HG03442 (cell line): ENCODE data around the gene MLF2.
A peak's percentile ranks its signal among the peaks of the same experiment; 100 is the strongest.
"Not testable (repeated sequence)": the region's sequence is repeated elsewhere in the genome, so short reads cannot be mapped to it uniquely, and the experiment has no call there.

ENCODE experiments used
- ATAC-seq: cut with Tn5 transposase; IDR thresholded peaks from one replicate; pipeline ENCODE4 v1.9.1; 2021; ENCODE audit warnings: mild to moderate bottlenecking, moderate library complexity; ENCODE audit not compliant: unreplicated experiment

MLF2 gene

GRCh38 chr12:6735448-6736191 is 17.3 kb downstream of the MLF2 start:
- no peak for ATAC-seq

GRCh38 chr12:6734506-6735387 is 18.2 kb downstream of the MLF2 start:
- no peak for ATAC-seq

DNA sequence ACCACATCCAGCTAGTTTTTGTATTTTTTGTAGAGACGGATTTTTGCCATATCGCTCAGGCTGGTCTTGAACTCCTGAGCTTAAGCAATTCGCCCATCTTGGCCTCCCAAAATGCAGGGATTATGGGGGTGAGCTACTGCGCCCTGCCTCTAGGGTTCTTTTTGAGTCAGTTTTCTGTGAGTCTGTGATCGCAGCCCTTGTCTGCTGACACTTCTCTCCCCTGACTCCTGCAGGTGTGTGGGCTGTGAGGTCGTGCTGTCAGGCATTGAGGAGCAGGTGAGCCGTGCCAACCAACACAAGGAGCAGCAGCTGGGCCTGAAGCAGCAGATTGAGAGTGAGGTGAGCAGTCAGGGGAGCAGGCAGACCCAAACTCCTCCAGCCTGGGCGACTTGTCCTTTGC is 22.8 kb downstream of the MLF2 start:
- no peak for ATAC-seq

DNA sequence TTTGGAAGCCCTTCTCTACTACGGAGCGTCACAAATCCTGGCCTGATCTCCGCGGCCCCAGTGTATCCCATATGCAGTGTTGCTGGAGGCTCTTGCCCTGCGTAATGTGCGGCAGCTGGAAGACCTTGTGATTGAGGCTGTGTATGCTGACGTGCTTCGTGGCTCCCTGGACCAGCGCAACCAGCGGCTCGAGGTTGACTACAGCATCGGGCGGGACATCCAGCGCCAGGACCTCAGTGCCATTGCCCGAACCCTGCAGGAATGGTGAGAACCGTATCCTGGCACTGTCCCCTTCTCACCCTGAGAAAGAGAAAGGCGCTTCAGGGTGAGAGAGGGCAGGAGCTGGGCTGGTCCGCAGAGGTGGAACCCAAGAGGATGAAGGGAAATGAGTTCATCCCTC is 23.8 kb downstream of the MLF2 start:
- no peak for ATAC-seq

GRCh38 chr12:6725350-6725749 is 27.6 kb downstream of the MLF2 start:
- no peak for ATAC-seq

DNA sequence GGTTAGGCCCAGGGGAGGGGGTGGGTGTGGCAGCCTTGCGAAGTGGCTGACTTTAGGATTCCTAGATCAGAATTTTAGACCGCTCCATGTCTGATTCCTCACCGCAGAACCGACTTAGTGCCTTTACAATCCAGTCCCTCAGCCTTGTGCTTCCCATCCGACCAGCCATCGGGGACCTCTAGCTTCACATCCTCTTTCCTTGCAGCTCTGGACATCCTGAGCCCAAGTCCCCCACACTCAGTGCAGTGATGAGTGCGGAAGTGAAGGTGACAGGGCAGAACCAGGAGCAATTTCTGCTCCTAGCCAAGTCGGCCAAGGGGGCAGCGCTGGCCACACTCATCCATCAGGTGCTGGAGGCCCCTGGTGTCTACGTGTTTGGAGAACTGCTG is 28.5 kb downstream of the MLF2 start:
- peak; percentile 5 for ATAC-seq

DNA sequence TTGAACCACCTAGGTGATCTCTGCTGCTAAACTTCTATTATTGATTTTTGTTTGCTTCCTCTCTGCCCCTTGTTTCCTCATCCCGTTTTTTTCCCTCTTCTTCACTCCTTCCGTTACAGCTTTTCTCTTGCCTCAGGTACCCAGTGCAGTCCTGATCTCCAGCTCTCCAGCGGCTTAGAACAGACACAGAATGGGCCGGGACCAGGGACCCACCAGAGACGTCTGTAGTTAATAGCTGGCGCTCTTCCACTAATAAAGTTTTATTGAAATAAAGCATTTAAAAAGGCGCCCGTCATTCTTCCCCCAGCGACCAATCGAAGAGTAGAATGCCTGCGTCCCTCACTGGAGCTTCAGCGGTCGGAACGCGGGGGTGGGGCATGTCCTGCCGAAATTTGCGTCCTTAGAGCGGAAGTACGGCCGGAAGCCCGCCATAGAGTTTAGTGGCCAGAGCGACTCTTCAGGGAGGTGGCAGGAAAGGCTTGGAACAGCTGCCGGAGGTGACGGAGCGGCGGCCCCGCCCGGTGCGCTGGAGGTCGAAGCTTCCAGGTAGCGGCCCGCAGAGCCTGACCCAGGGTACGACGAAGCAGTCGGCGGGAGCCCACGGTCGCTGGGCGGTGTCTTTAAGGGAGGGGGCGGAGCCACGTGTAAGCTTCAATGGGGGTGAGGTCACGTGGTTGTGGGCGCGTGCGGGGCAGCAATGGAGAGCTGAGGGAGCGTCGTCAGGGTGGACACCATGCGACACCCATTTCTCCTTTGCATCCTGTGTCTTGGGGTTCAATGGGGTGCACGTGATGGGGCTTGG is 29.1 kb downstream of the MLF2 start, which contains the start of gene COPS7A:
TSS of gene COPS7A (plus strand) at position 440 of the 802 bp plus-strand sequence. CDS start 611 bp downstream, outside the sequence.
- peak; percentile 95 for ATAC-seq

DNA sequence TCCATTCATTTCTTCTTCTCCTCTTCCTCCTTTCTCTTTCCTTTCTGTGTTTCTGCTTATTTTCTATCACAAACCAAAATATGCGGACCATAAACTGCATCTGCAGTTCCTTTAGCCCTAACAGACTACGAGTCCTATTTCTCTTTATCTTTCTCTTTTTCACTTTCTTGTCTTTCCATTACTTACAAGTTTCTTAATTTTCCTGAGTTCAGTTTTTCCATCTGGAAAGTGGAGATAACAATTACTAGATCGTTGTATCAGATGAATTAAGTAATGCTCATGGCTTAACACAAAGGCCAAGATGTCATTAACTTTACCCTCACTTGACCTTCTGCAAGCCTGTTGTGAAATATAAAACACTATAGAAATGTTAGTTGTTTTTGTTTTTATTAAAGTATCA is 30.1 kb downstream of the MLF2 start:
- no peak for ATAC-seq

GRCh38 chr12:6716874-6717437 is 36.0 kb downstream of the MLF2 start:
- no peak for ATAC-seq

GRCh38 chr12:6716031-6716873 is 36.7 kb downstream of the MLF2 start:
- ATAC-seq: not testable (repeated sequence)

DNA sequence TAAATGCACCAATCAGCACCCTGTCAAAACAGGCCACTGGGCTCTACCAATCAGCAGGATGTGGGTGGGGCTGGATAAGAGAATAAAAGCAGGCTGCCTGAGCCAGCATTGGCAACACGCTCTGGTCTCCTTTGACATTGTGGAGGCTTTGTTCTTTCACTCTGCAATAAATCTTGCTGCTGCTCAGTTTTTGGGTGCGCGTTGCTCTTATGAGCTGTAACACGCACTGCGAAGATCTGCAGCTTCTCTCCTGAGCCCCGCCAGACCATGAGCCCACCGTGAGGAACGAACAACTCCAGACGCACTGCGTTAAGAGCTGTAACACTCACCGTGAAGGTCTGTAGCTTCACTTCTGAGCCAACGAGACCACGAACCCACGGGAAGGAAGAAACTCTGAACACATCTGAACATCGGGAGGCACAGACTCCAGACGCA is 44.0 kb downstream of the MLF2 start:
- no peak for ATAC-seq

DNA sequence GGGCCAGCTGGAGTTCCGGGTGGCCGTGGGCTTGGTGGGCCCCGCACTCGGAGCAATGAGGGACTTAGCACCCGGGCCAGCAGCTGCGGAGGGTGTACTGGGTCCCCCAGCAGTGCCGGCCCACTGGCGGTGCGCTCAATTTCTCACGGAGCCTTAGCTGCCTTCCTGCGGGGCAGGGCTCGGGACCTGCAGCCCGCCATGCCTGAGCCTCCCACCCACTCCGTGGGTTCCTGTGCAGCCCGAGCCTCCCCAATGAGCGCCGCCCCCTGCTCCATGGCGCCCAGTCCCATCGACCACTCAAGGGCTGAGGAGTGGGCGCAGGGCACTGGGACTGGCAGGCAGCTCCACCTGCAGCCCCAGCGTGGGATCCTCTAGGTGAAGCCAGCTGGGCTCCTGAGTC is 44.6 kb downstream of the MLF2 start:
- not testable (repeated sequence) for ATAC-seq

DNA sequence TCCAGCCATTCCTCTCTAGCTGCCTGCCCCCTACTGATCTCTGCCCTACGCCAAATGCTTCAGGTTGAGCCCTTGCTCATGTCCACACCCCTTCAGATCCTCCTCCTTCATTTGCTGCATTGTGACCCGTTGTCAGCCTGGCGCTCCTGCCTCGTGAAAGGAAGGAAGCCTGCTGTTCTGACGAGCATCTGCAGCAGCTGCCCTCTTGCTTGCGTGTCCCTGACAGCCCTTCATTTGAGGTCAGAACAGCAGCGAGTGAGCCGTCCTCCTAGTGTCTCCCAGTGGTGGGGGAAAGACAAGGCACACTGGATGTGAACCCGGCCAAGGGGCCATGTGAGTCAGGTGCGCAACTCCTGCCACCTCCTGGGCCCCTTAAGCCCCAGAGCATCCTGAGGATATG is 49.3 kb downstream of the MLF2 start:
- no peak for ATAC-seq

DNA sequence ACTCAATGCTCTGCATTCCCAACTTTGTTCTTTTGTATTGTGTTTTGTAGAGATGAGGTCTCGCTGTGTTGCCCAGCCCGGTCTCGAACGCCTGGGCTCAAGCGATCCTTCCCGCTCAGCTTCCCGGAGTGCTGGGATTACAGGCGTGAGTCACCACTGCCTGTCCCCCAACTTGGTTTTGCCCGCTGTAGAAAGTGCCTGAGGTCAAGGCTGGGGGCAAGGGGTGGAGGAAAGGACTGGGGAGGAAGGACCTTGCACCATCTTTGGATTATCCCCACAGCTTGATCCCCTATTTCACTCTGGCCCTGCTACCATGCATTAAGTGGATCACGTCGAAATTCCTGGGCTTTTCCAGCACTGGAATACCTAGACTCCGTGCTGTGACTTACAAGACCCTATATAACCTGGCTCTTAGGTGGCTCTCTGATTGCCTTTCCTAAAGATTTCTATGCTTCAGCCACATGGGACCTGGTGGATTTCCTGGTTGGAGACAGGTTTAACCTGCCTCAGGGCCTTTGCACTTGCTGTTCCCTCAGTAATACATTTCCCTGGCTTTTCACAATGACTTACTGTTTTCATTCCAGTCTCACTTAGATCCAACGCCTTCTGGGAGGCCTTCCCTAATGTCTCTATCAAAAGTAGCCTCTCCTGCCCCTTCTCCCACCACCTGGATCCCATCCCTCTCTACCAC is 51.7 kb downstream of the MLF2 start:
- no peak for ATAC-seq

DNA sequence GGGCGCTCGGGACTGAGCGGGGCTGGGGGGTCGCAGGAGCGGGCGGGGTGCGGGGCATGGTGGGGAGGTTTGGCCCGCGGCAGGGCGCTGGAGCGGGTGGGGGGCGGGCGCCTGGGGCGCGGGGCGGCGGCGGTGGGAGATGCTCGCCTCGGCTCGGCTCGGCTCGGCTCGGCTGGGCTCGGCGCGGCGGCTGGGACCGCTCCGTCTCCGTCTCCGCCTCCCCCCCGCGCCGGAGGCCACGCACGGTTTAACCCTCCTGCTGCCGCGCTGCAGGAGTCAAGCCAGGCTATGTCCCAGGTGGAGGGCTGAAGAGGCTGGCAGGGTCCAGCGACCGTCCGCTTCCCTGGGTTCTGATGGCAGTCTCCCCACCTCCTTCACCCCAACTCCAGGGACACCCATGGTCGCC is 52.3 kb downstream of the MLF2 start, which contains the start of gene PIANP:
TSS of gene PIANP (minus strand) at position 170 of the 406 bp plus-strand sequence. CDS start 2,754 bp downstream, outside the sequence.
- ATAC-seq: no peak

- ATAC-seq: no peak
Observed at GRCh38 chr12:6699989-6700645, 52.8 kb downstream of the MLF2 start.

- ATAC-seq: no peak
Observed at GRCh38 chr12:6699259-6699988, 53.5 kb downstream of the MLF2 start.
